C4-2B (cell line): ENCODE data around the gene INO80E.

Experiments used
- H3K27ac ChIP-seq: fragments of 450-650 bp; 2 replicates; pipeline ENCODE4 v1.5.1; 2017
- ZFX ChIP-seq: fragments of 450-650 bp; IDR thresholded peaks from 2 replicates; pipeline ENCODE4 v1.6.1; 2017
- TF ChIP-seq, protein P1 (sequence below): fragments of 450-650 bp; conservative IDR thresholded peaks from 2 replicates; pipeline ENCODE4 v1.5.1; 2017; ENCODE audit warnings: mild to moderate bottlenecking

Gene INO80E

DNA sequence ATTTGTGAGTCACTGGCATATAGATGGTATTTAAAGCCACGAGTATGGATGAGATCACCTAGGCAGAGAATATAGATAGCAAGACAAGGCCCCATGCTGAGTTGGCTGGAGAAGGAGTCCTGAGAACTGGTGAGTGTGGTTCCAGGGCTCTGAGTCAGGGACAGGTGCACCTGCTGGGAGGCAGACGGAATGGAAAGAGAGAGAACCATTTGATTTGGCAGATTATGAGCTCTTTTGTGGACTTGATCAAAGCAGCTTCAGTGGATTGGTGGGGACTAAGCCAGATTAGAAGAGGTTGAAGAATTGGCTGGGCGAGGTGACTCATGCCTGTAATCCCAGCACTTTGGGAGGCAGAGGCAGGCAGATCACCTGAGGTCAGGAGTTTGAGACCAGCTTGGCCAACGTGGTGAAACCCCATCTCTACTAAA lies 22.7 kb downstream of the INO80E start:
- no peak for TF ChIP-seq ZFX
- TF ChIP-seq, protein P1, sequence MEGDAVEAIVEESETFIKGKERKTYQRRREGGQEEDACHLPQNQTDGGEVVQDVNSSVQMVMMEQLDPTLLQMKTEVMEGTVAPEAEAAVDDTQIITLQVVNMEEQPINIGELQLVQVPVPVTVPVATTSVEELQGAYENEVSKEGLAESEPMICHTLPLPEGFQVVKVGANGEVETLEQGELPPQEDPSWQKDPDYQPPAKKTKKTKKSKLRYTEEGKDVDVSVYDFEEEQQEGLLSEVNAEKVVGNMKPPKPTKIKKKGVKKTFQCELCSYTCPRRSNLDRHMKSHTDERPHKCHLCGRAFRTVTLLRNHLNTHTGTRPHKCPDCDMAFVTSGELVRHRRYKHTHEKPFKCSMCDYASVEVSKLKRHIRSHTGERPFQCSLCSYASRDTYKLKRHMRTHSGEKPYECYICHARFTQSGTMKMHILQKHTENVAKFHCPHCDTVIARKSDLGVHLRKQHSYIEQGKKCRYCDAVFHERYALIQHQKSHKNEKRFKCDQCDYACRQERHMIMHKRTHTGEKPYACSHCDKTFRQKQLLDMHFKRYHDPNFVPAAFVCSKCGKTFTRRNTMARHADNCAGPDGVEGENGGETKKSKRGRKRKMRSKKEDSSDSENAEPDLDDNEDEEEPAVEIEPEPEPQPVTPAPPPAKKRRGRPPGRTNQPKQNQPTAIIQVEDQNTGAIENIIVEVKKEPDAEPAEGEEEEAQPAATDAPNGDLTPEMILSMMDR = no peak
- H3K27ac ChIP-seq = no peak overlapping the region

DNA sequence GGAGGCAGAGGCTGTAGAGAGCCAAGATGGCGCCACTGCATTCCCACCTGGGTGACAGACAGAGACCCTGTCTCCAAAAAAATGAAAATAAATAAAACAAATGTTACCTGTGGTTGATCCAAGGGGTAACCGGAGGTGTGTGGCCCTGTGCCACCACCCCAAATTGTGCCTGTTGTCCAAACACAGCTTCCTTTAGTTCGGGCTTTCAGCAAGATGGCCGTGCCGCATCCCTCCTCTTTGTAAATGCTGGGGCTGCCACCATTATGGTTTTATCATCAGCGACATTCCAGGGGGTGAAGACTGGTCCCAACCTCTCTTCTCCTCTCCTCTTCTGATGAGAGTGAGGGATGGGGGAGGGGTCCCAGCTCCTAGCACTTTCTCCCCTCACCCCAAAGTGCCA lies 26.8 kb downstream of the INO80E start, which contains the start of gene C16orf92:
Gene C16orf92 (plus strand): TSS at position 312 of the 400 bp plus-strand sequence. CDS start 143 bp downstream, outside the sequence.
- no peak within 1 kb of the TSS for H3K27ac ChIP-seq
- TF ChIP-seq, protein P1 = no peak
- TF ChIP-seq ZFX = no peak

DNA sequence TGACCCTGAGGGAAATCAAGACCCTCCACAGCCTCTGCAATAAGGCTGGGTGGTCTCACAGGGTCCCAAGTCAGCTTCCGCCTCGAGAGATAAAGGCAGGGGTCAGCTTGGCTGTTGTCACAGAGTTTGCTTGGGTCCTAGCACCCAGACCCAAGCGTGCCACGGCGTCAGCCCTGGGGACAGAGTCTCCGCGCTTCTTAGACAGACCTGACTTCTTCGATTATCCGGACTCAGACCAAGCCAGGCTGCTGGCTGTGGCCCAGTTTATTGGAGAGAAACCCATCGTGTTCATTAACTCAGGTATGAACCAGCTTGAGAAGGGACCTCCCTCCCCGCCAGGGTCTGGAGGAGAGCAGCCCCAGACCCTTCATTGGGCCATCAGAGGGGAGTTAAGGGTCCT lies 27.5 kb downstream of the INO80E start:
- no peak overlapping the region for H3K27ac ChIP-seq
- TF ChIP-seq, protein P1 = no peak
- TF ChIP-seq ZFX = no peak

DNA sequence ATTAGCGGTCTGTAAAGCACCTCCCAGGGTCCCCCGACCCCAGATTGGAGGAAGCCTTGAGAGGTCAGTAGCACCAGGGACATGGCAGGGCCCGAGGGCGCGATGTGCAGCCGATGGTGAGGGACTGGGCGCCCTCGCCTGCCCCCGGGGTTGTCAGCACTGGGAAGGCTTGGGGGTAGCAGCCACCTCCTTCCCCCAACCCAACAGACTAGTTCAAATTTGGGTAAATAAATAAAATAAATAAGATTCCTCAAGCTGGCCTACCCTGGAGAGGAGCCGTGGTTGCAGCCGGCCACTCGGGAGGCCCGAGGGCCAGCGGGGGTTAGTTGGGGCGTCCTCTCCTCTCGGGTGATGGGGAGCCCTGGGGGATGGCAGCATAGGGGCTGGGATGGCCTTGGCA lies 28.4 kb downstream of the INO80E start:
- TF ChIP-seq, protein P1 = no peak
- TF ChIP-seq ZFX = no peak
- no peak overlapping the region for H3K27ac ChIP-seq

DNA sequence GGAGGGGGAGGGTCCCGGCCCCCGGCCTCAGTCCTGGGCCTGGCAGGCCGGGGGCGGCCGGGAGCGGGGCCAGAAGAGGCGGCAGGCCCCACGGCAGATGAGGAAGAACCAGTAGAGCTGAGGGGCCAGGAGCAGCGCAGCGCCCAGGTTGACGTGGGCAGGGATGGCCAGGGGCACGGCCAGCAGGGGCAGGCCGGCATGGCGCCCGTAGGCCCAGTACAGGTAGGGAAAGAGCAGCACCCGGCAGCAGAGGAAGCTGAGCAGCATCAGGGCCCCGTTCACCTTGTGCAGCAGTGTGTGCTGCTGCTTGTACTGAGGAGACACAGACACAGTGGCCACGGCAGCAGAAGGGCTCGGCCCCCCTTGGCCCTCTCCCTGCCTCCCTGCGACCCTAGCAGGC lies 29.1 kb downstream of the INO80E start:
- no peak for TF ChIP-seq ZFX
- TF ChIP-seq, protein P1 = no peak
- no peak overlapping the region for H3K27ac ChIP-seq

DNA sequence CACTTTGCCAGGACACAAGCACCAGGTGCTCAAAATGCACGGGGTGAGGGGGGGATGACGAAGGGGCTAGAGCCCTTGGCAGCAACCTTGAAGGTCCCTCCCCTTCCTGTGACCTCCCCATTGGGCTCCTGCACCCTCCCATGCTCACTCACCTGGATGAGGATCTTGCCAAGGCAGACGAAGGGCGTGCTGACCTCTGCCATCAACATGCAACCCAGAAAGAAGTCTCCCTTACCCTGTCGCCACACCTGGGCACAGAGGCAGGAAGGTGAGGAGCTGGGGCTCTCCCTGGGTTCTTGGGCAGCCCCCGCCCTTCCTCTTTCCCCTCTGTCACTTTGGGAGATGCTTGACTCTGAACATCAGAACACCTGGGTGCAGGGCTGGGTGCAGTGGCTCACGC lies 29.5 kb downstream of the INO80E start:
- H3K27ac ChIP-seq = no peak overlapping the region
- TF ChIP-seq ZFX = no peak
- TF ChIP-seq, protein P1 = no peak

DNA sequence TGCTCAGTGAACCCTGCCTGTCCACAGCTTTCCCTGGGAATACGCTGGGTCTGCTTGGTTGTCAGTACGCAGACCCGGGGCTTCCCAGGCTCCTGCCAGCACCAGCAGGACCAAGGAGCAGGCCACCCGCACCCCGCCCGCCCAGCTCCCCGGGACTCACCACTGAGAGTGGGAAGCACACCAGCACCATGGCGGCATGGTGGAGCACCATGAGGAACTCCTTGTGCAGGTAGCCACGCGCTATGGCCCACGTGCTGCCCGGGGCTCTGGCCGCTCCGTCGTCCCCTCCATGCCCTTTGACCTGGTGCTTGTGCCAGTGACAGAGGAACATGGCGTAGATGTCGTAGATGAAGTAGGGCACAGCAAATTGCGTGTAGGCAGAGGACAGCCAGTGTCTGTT lies 30.4 kb downstream of the INO80E start:
- no peak for TF ChIP-seq ZFX
- TF ChIP-seq, protein P1 = no peak
- no peak overlapping the region for H3K27ac ChIP-seq
